GM12892 (cell line): Measurements from ENCODE around the gene ACD.

Source experiments
- POLR2A ChIP-seq: IDR thresholded peaks from 2 replicates; pipeline ENCODE4 v1.6.1; 2011; ENCODE audit warnings: low read depth, low read length, control low read depth
- POLR2AphosphoS5 ChIP-seq: IDR thresholded peaks from 2 replicates; pipeline ENCODE4 v1.6.1; 2011; ENCODE audit warnings: low read depth, low read length, control low read depth
- TAF1 ChIP-seq: IDR thresholded peaks from 2 replicates; pipeline ENCODE4 v1.6.1; 2011; ENCODE audit warnings: low read depth, mild to moderate bottlenecking, control low read depth, low read length, borderline replicate concordance

- TF ChIP-seq POLR2A = no peak
- no peak for TF ChIP-seq POLR2AphosphoS5
- TF ChIP-seq TAF1 = no peak
Observed at GRCh38 chr16:67653128-67653788, 6.8 kb downstream of the ACD start.
